Thoracic aorta endothelial cell (primary cell): Measurements from ENCODE around the gene RPS29. TPM values are rescaled to one million over a fixed set of nuclear protein-coding genes. Genes with fewer than 3 reads are reported as not detected.

Experiments
- small RNA-seq: library from RNA; depleted of rRNA; stranded (forward); fragments of <200 nt; gene quantifications from one replicate; pipeline ENCODE3, GENCODE V24; 2012
- total RNA-seq: library from RNA; depleted of rRNA; stranded (reverse); fragments of >200 nt; gene quantifications from 2 replicates; pipeline ENCODE4 v1.2.3, GENCODE V29; 2012

Gene RPS29
- total RNA-seq, result 3,755 and 4,418 TPM in 2 replicates

GRCh38 chr14:49585803-49586672 is at the start of gene RPS29:
TSS of gene RPS29 (minus strand) at chr14:49586380. CDS start at chr14:49586346, 34 bp downstream.

GRCh38 chr14:49634547-49635334 is 48.6 kb upstream of the RPS29 start, which contains the start of gene DNAAF2:
TSS of gene DNAAF2 (minus strand) at chr14:49635244. CDS start at chr14:49635149, 95 bp downstream.

DNA sequence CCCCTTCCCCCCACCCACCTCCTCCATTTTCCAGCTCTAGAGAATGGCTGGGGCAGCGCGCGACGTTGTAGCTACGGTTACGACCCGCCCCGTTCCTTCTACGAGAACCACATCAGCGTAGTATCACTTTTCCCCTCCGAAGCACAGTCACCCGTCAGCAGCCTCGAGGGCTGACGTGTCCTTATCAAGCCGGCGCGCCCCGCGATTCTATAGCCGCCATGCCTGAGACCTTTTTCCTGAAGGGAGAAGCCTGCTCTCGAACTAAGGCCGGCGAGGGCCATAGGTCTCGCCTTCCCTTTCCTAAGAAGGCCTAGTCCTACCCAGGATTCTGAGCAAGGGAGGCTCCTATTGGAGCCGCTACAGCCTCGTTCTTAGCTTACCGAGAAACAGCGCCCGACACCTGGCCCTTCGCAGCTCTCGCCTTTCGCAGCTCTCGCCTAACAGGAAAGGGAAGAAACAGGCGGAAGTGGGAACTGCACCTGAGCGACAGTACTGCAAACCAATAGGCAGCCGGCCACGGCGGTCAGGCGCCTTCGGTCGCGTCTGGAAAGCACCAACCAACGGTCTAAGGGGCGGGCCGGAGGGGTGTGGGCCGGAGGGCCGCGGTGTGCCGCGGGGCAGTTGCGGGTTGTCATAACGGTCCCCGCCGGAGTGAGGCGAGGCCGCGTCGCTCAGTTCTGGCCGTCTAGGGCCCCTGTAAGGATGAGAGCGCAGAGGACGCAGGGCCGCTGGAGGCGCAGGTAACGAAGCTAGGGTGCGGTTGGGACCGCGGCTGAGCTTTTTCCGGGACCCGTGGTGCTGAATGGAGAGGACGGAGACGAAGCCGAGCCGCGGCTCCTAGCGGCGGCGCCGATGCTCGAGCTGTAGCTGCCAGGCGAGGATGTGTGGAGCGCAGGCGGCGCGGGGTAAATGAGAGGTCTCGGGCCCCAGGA is 34.3 kb upstream of the RPS29 start, which contains the start of the genes MGAT2 and RPL36AL:
Gene MGAT2, plus strand, starts transcription at position 618 of the 932 bp plus-strand sequence. CDS start 470 bp downstream, outside the sequence.
Gene RPL36AL, minus strand, starts transcription at position 445 of the 932 bp plus-strand sequence. CDS start 1,522 bp downstream, outside the sequence.

GRCh38 chr14:49598485-49599300 is 12.5 kb upstream of the RPS29 start, which contains the start of gene LRR1:
TSS of gene LRR1 (plus strand) at chr14:49598940. CDS start at chr14:49599021, 81 bp downstream.

Small RNA genes within 50 kb of the gene (small RNA-seq; reads per million reads assigned to genes)
- gene AL139099.3, result not detected
- gene AL139099.4, result not detected
- not detected for gene RF00019
- not detected for gene RNA5SP384

Other genes with a start within 250 kb of the RPS29 start
- 38.3 and 41.9 TPM in 2 replicates for gene LRR1, start 12.6 kb upstream of the RPS29 start, total RNA-seq
- 201 and 231 TPM in 2 replicates for gene RPL36AL, start 34.2 kb upstream of the RPS29 start, total RNA-seq
- 120 and 126 TPM in 2 replicates for gene MGAT2, start 34.4 kb upstream of the RPS29 start, total RNA-seq
- gene DNAAF2, start 48.9 kb upstream of the RPS29 start, total RNA-seq, result 11.3 and 11.7 TPM in 2 replicates
- gene POLE2, start 101.8 kb upstream of the RPS29 start, total RNA-seq, result 30.1 and 36.5 TPM in 2 replicates
- gene KLHDC1, start 106.7 kb upstream of the RPS29 start, total RNA-seq, result 2.0 and 2.4 TPM in 2 replicates
- gene KLHDC2, start 181.8 kb upstream of the RPS29 start, total RNA-seq, result 42.1 and 43.0 TPM in 2 replicates